Measurements from ENCODE around the gene GAS5.
A peak's percentile ranks its signal among the peaks of the same experiment; 100 is the strongest.
"Not testable (repeated sequence)": the region's sequence is repeated elsewhere in the genome, so short reads cannot be mapped to it uniquely, and the experiment has no call there.

The GAS5 gene

DNA sequence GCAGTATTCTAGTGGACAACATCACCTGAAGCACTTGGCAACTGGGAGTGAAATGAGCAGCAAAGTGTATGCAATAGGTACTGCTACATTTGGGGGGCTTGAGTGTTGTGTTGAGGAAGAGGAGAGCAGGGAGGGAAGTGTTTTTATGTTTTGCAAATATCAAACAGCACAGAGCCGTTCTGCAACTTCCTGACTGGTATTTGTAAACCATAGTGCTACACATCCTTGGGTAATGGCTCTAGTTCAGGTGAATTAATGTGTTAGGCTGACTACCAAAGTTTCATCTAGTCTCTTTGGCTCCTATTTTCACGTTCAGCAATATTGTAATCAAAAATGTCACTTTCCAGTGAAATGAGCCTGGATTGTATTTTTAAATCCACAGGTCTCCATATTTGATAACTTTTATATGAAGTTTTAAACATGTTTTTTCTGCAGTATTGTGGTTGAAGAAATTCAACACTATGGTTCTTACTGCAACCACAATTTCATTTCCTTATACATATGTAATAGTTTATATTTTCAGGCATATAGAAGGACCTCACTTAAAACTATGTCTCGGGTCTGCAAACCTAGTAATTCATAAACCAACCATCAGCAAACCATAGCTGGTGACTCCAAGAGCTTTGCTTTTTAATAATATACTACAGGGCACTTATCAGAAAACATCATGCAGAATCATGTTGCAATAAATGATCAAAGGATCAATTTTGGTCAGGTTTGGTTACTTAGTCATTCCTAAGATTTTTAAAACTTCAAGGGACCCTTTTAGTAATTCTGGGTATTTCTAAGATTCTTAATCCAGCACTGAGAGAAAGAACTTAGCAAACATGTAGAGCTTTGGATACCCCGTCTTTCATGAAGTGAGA is 19.2 kb upstream of the GAS5 start:
- no peaks in the 10 kb centered on the region for H3K9me3 Mint-ChIP-seq
- H3K27ac Mint-ChIP-seq: no peak overlapping the region
- H3K4me1 Mint-ChIP-seq (ENCODE audit: low read depth): peaks cover 10% of the 10 kb centered on the region
- H3K27me3 Mint-ChIP-seq (ENCODE audit: low read depth): no peaks in the 10 kb centered on the region
- peaks cover 36% of the 10 kb centered on the region for H3K36me3 Mint-ChIP-seq (ENCODE audit: low read depth)
- no peak overlapping the region for H3K4me3 Mint-ChIP-seq
- DNase-seq (ENCODE audit: low spot score): no peak

DNA sequence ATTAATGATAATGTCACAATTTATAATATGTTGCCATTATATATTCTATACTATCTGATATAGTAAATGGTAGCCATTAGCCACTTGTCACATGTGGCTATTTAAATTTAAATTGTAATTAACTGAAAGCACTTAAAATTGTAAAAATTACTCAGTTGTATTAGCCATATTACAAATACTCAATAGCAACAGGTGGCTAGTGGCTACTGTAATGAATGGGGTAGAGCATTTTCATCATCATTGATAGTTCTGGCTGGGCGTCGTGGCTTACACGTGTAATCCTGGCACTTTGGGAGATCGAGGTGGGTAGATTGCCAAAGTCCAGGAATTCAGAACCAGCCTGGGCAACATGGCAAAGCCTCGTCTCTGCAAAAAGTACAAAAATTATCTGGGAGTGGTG is 16.9 kb upstream of the GAS5 start:
- no peak for DNase-seq (ENCODE audit: low spot score)
- no peaks in the 10 kb centered on the region for H3K9me3 Mint-ChIP-seq
- H3K36me3 Mint-ChIP-seq (ENCODE audit: low read depth): peaks cover 25% of the 10 kb centered on the region
- peaks cover 10% of the 10 kb centered on the region for H3K4me1 Mint-ChIP-seq (ENCODE audit: low read depth)
- no peaks in the 10 kb centered on the region for H3K27me3 Mint-ChIP-seq (ENCODE audit: low read depth)
- no peak overlapping the region for H3K27ac Mint-ChIP-seq
- H3K4me3 Mint-ChIP-seq: no peak overlapping the region

DNA sequence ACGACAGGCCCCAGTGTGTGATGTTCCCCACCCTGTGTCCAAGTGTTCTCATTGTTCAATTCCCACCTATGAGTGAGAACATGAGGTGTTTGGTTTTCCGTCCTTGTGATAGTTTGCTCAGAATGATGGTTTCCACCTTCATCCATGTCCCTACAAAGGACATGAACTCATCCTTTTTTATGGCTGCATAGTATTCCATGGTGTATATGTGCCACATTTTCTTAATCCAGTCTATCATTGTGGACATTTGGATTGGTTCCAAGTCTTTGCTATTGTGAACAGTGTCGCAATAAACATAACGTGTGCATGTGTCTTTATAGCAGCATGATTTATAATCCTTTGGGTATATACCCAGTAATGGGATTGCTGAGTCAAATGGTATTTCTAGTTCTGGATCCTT is 13.3 kb upstream of the GAS5 start:
- not testable (repeated sequence) for H3K27ac Mint-ChIP-seq; H3K9me3 Mint-ChIP-seq; H3K27me3 Mint-ChIP-seq (ENCODE audit: low read depth); H3K4me1 Mint-ChIP-seq (ENCODE audit: low read depth); H3K4me3 Mint-ChIP-seq; DNase-seq (ENCODE audit: low spot score)
- H3K36me3 Mint-ChIP-seq (ENCODE audit: low read depth): peaks cover 17% of the 10 kb centered on the region

DNA sequence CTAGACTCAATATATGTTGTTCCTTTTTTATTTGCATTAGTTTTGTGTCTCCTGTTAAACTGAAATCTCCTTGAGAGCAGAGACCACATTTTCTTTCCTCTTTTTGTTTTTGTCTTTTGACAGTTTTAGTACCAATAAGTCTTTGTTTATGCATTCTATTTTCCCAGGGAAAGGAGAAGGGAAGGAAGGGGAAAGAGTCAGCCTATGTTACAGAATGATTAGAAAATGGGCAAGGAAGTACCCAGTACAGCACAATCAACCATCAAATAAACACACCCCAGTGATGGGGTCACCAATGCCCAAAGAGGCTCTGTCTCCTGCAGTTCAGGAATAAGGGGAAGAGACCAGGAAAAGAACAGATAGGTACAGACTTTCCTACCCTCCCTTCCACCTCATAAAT is 10.5 kb upstream of the GAS5 start:
- H3K4me3 Mint-ChIP-seq: no peak overlapping the region
- H3K27ac Mint-ChIP-seq: no peak overlapping the region
- peaks cover 2% of the 10 kb centered on the region for H3K4me1 Mint-ChIP-seq (ENCODE audit: low read depth)
- no peak for DNase-seq (ENCODE audit: low spot score)
- H3K36me3 Mint-ChIP-seq (ENCODE audit: low read depth): peaks cover 23% of the 10 kb centered on the region
- H3K27me3 Mint-ChIP-seq (ENCODE audit: low read depth): no peaks in the 10 kb centered on the region
- H3K9me3 Mint-ChIP-seq: no peaks in the 10 kb centered on the region

GRCh38 chr1:173876732-173877131 is 8.9 kb upstream of the GAS5 start:
- no peak for DNase-seq (ENCODE audit: low spot score)
- peaks cover 7% of the 10 kb centered on the region for H3K4me1 Mint-ChIP-seq (ENCODE audit: low read depth)
- no peaks in the 10 kb centered on the region for H3K27me3 Mint-ChIP-seq (ENCODE audit: low read depth)
- peaks cover 27% of the 10 kb centered on the region for H3K36me3 Mint-ChIP-seq (ENCODE audit: low read depth)
- H3K27ac Mint-ChIP-seq: no peak overlapping the region
- no peak overlapping the region for H3K4me3 Mint-ChIP-seq
- no peaks in the 10 kb centered on the region for H3K9me3 Mint-ChIP-seq

DNA sequence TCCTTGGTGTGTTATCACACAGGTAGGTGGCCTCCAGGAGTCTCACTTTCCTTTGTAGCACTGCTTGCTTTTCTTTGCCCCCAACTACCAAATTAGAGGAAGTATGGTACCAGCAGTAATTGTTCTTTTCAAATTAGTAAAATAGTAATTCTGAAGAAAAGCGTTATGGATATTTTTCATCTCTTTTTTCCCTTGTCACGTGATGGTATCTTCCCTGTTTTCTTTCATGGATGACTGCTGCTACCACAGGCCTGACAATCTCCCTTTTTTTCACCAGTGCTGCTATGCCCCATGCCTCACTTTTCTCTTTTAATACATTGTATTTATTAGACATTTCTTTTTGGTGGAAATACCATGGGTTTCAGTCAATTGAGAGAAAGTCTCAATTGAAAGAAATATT is 3.7 kb upstream of the GAS5 start:
- H3K27me3 Mint-ChIP-seq (ENCODE audit: low read depth): no peaks in the 10 kb centered on the region
- peaks cover 34% of the 10 kb centered on the region for H3K4me1 Mint-ChIP-seq (ENCODE audit: low read depth)
- DNase-seq (ENCODE audit: low spot score): no peak
- peak overlapping the region; percentile 98 for H3K4me3 Mint-ChIP-seq
- H3K9me3 Mint-ChIP-seq: no peaks in the 10 kb centered on the region
- peaks cover 39% of the 10 kb centered on the region for H3K36me3 Mint-ChIP-seq (ENCODE audit: low read depth)
- peak overlapping the region; percentile 95 for H3K27ac Mint-ChIP-seq

DNA sequence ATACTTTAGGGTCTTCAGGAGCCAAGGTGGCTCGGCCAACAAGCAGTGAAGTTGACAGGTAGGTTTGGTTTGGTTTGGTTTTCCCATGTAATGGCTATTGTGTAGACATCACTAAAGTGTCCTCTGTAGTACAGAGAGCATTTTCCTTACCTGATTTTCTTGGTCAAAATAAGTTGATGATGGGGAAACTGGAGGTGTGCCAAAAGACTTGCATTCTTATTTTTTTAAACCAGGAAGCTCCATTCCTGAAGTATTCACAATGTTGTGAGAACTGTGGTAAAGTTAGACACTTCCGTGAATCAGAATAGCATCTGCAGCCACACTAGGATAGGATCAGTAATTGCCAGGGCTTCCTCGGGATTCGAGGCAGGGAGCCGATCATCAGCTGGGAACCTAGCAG is 3.3 kb upstream of the GAS5 start:
- H3K9me3 Mint-ChIP-seq: no peaks in the 10 kb centered on the region
- peaks cover 43% of the 10 kb centered on the region for H3K36me3 Mint-ChIP-seq (ENCODE audit: low read depth)
- H3K4me1 Mint-ChIP-seq (ENCODE audit: low read depth): peaks cover 35% of the 10 kb centered on the region
- DNase-seq (ENCODE audit: low spot score): no peak
- peak overlapping the region; percentile 98 for H3K4me3 Mint-ChIP-seq
- H3K27ac Mint-ChIP-seq: peak overlapping the region; percentile 95
- H3K27me3 Mint-ChIP-seq (ENCODE audit: low read depth): no peaks in the 10 kb centered on the region

DNA sequence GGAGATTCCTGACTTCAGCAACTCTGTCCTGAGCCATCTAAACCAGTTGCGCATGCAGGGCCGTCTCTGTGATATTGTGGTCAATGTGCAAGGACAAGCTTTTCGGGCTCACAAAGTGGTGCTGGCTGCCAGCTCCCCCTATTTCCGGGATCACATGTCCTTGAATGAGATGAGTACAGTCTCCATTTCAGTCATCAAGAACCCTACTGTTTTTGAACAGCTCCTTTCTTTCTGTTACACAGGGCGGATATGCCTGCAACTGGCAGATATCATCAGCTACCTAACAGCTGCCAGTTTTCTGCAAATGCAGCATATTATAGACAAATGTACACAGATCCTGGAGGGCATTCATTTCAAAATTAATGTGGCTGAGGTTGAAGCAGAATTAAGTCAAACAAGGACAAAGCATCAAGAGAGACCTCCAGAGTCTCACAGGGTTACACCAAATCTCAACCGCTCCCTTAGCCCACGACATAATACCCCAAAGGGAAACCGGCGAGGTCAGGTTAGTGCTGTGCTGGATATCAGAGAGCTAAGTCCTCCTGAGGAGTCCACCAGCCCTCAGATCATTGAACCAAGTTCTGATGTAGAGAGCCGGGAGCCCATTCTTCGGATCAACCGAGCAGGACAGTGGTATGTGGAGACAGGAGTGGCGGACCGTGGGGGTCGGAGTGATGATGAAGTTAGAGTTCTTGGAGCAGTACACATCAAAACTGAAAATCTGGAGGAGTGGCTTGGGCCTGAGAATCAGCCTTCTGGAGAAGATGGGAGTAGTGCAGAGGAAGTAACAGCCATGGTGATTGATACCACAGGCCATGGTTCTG is 2.7 kb upstream of the GAS5 start:
- DNase-seq (ENCODE audit: low spot score): peak; percentile 42
- Mint-ChIP-seq H3K27ac (peak overlapping the region; percentile 95), H3K4me3 (peak overlapping the region; percentile 98), H3K27me3 (ENCODE audit: low read depth) (no peaks in the 10 kb centered on the region), H3K9me3 (no peaks in the 10 kb centered on the region), H3K36me3 (ENCODE audit: low read depth) (peaks cover 44% of the 10 kb centered on the region), H3K4me1 (ENCODE audit: low read depth) (peaks cover 41% of the 10 kb centered on the region)

DNA sequence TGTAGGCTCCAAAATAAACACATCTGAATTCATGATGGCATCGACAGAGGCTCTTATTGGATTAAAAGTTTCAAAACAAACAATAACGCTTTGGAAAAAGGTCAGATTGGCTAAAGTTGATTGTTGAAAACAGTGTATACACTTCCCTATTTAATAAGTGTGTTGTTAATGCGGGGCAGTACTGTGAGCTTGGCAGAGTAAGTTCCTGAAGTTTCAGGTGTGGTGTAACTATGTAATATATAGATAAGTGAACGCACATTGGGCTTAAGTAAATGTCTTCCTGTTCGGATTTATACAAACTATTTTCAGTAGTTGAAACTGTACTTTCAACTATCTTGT is 1.2 kb upstream of the GAS5 start:
- peaks cover 51% of the 10 kb centered on the region for H3K4me1 Mint-ChIP-seq (ENCODE audit: low read depth)

GRCh38 chr1:173868266-173869020 is 654 bp upstream of the GAS5 start, which contains the start of gene ZBTB37:
TSS of gene ZBTB37 (plus strand) at chr1:173868380. CDS start at chr1:173870226, 1,846 bp downstream.
- H3K27ac Mint-ChIP-seq: peak within 1 kb of the TSS; percentile 99
- H3K4me1 Mint-ChIP-seq (ENCODE audit: low read depth): peaks cover 56% of the 10 kb centered on the region
- DNase-seq (ENCODE audit: low spot score): peak; percentile 94
- H3K36me3 Mint-ChIP-seq (ENCODE audit: low read depth): peaks cover 58% of the 10 kb centered on the region
- peak within 1 kb of the TSS; percentile 98 for H3K4me3 Mint-ChIP-seq
- H3K27me3 Mint-ChIP-seq (ENCODE audit: low read depth): no peaks in the 10 kb centered on the region
- H3K9me3 Mint-ChIP-seq: no peaks in the 10 kb centered on the region

More for the DNA sequence above, 1.2 kb upstream of the GAS5 start:
- Mint-ChIP-seq H3K27ac (peak overlapping the region; percentile 94), H3K4me3 (peak overlapping the region; percentile 98), H3K36me3 (ENCODE audit: low read depth) (peaks cover 54% of the 10 kb centered on the region), H3K9me3 (no peaks in the 10 kb centered on the region), H3K27me3 (ENCODE audit: low read depth) (no peaks in the 10 kb centered on the region)
- no peak for DNase-seq (ENCODE audit: low spot score)

DNA sequence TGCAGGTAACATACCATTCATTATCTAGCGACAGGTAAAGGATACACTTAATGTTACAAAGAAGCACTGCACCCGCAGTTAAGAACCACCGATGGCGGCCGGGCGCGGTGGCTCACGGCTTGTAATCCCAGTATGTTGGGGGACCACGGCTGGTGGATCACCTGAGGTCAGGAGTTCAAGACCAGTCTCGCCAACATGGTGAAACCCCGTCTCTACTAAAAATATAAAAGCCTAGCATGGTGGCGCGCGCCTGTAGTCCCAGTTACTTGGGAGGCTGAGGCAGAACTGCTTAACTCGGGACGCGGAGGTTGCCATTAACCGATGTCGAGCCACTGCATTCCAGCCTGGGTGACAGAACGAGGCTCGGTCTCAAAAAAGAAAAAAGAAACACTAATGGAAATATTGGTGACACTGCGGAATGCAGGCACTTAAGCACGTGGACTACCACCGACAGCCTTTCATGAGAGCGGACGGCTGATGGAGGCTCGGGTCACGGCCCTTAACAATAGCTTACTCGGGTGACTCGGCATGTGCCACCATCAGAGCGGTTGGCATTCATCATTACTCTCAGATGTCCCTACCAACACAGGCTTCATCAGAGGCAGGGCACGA is 542 bp downstream of the GAS5 start:
- DNase-seq (ENCODE audit: low spot score): no peak
- Mint-ChIP-seq H3K27me3 (ENCODE audit: low read depth) (no peaks in the 10 kb centered on the region), H3K27ac (peak overlapping the region; percentile 99), H3K4me1 (ENCODE audit: low read depth) (peaks cover 52% of the 10 kb centered on the region), H3K9me3 (no peaks in the 10 kb centered on the region), H3K36me3 (ENCODE audit: low read depth) (peaks cover 56% of the 10 kb centered on the region), H3K4me3 (peak overlapping the region; percentile 98)

GRCh38 chr1:173866413-173867115 is 1.2 kb downstream of the GAS5 start:
- Mint-ChIP-seq H3K9me3 (no peaks in the 10 kb centered on the region), H3K4me1 (ENCODE audit: low read depth) (peaks cover 50% of the 10 kb centered on the region), H3K27ac (peak overlapping the region; percentile 99), H3K4me3 (peak overlapping the region; percentile 98), H3K27me3 (ENCODE audit: low read depth) (no peaks in the 10 kb centered on the region), H3K36me3 (ENCODE audit: low read depth) (peaks cover 58% of the 10 kb centered on the region)
- no peak for DNase-seq (ENCODE audit: low spot score)

Measured in T-helper 2 cell treated with Interferon-gamma antibody and Interleukin-4, amounts not matched to agents 5 μg/mL and 100 μg/mL, for 36 hours (primary cell).